ENCODE data around the gene DUS3L. TPM values are rescaled to one million over a fixed set of nuclear protein-coding genes. Genes with fewer than 3 reads are reported as not detected.
"Not testable (repeated sequence)": the region's sequence is repeated elsewhere in the genome, so short reads cannot be mapped to it uniquely, and the experiment has no call there.

The DUS3L gene
- total RNA-seq, 1 donor from 2014 or later = 39.0 TPM

DNA sequence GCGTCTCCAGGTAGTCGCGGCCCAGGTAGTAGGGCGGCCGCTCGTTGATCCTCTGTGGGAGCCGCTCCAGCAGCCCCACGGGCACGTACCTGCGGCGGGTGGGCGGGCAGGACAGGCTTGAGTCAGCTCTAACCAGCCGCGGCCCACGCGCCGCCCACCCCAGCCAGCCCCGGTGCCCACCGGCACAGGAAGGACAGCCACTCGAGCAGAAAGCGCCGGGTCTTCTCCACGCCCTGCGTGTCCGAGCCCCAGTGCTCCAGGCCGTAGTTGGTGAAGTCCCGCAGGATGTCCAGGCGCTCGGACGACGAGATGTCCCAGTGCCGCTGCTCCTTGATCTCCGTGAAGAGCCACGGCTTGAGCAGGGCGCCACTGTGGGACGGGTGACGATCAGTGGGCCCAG is 5.5 kb downstream of the DUS3L start:
- no peaks in the 10 kb centered on the region for H3K9me3 ChIP-seq
- peaks cover 13% of the 10 kb centered on the region for H3K4me1 ChIP-seq
- H3K27me3 ChIP-seq = no peaks in the 10 kb centered on the region
- intact Hi-C loops (cut with DNase I) = no loop called here
- H3K27ac ChIP-seq = no peak overlapping the region
- H3K36me3 ChIP-seq = peaks cover 0 to 55% of the 10 kb centered on the region in 2 donors
- TF ChIP-seq POLR2A (IDR thresholded peaks at IDR 0.05) (no peak), POLR2AphosphoS5 (IDR thresholded peaks at IDR 0.05; ENCODE audit: insufficient read depth in 1 of 2, low read depth in 1 of 2) (no peak)
- TF ChIP-seq, protein P1, sequence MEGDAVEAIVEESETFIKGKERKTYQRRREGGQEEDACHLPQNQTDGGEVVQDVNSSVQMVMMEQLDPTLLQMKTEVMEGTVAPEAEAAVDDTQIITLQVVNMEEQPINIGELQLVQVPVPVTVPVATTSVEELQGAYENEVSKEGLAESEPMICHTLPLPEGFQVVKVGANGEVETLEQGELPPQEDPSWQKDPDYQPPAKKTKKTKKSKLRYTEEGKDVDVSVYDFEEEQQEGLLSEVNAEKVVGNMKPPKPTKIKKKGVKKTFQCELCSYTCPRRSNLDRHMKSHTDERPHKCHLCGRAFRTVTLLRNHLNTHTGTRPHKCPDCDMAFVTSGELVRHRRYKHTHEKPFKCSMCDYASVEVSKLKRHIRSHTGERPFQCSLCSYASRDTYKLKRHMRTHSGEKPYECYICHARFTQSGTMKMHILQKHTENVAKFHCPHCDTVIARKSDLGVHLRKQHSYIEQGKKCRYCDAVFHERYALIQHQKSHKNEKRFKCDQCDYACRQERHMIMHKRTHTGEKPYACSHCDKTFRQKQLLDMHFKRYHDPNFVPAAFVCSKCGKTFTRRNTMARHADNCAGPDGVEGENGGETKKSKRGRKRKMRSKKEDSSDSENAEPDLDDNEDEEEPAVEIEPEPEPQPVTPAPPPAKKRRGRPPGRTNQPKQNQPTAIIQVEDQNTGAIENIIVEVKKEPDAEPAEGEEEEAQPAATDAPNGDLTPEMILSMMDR (IDR thresholded peaks at IDR 0.05) = no peak
- DNase-seq (ENCODE audit: extremely low spot score in 2 of 2) = no peak
- no peak overlapping the region for H3K4me3 ChIP-seq

DNA sequence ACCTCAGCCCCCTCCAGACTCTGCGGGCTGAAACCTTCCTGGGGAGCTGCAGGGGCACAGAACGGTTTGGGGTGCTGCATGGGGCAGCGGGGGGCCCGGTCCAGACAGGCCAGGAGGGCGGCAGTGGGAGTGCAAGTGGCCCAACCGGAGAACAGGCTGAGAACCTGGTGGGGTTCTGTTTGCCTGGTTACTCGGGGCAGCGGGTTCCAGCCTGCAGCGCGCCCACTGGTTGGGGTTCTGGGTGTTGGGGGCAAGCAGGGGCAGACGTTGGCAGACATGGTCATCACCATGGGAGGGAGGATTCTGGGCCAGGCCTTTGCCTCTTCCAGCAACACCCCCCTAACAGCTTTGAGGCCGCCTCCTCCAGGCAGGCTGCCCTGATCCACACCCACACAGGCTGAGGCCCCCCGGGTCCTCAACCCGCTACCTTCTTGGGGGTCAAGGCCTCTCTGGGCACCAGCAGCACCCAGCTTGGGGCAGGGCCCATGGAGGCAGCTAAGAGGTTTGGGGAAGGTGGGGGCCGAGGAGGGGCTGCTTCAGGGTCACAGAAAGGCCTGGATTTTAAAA is 6.3 kb downstream of the DUS3L start, which contains the start of gene PRR22:
PRR22 (minus strand) TSS at position 166 of the 567 bp plus-strand sequence; CDS start at position 80, 86 bp downstream.
- H3K4me3 ChIP-seq = no peak within 1 kb of the TSS

DNA sequence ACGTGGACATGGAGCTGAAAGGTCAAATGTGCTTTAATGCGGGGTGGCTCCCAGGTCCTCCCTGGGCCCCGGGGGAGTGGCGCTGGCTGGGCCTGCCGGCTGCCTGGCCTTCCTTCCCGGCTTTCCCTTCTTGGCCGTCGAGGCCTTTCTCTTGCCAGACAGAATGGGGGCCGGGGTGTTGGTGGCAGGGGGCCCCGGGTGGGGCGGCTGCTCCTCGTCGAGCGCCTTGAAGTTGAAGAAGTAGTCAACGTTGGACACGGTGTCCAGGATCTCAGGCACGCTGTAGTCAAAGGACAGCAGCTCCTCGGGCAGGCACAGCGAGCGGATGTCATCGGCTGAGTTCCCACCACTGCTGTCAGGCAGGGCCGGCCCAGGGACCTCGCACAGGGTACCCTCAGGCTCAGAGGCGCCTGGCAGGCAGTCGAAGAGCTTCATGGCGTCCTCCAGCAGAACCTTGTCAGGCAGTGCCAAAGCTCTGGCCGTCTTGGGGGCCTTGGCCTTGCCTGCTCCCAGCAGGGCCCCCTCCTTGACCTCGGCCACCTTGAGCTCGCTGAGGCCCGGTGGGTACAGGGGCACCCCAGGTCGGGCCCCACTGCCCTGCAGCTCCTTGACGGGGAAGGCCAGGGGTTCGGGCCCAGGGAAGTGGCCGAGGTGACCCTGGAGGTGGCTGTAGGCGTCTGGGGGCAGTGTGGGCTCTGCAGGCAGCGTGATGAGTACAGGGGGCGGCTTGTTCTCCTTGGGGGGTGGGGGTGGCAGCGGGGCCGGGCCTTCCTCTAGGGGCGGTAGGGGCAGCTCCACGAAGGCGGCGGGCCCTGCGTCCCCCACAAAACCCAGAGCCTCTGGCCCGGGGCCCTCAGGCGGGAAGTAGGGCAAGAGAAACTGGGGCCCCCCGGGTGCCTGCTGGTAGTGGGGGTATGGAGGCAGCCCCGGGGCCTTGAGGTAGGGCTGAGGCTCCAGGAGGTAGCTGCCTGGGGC is 7.7 kb downstream of the DUS3L start:
- Histone ChIP-seq H3K27me3 (no peaks in the 10 kb centered on the region), H3K36me3 (peaks cover 0 to 38% of the 10 kb centered on the region in 2 donors), H3K4me1 (no peaks in the 10 kb centered on the region), H3K4me3 (no peak overlapping the region), H3K9me3 (no peaks in the 10 kb centered on the region), H3K27ac (no peak overlapping the region)
- DNase-seq (ENCODE audit: extremely low spot score in 2 of 2) = peak in 1 of 2 donors; percentile 93
- TF ChIP-seq, protein P1 (IDR thresholded peaks at IDR 0.05) = no peak
- TF ChIP-seq POLR2AphosphoS5 (IDR thresholded peaks at IDR 0.05; ENCODE audit: insufficient read depth in 1 of 2, low read depth in 1 of 2) = no peak
- no peak for TF ChIP-seq POLR2A (IDR thresholded peaks at IDR 0.05)
- intact Hi-C loops (cut with DNase I) = no loop called here

More for the DNA sequence above, 6.3 kb downstream of the DUS3L start, which contains the start of gene PRR22:
- no peaks in the 10 kb centered on the region for H3K9me3 ChIP-seq
- TF ChIP-seq, protein P1 (IDR thresholded peaks at IDR 0.05) = no peak
- TF ChIP-seq POLR2A (IDR thresholded peaks at IDR 0.05) (no peak), POLR2AphosphoS5 (IDR thresholded peaks at IDR 0.05; ENCODE audit: insufficient read depth in 1 of 2, low read depth in 1 of 2) (no peak)
- no peaks in the 10 kb centered on the region for H3K27me3 ChIP-seq
- intact Hi-C loops (cut with DNase I) = no loop called here
- peaks cover 5% of the 10 kb centered on the region for H3K4me1 ChIP-seq
- H3K27ac ChIP-seq = no peak within 1 kb of the TSS
- DNase-seq (ENCODE audit: extremely low spot score in 2 of 2) = no peak
- H3K36me3 ChIP-seq = peaks cover 0 to 52% of the 10 kb centered on the region in 2 donors

DNA sequence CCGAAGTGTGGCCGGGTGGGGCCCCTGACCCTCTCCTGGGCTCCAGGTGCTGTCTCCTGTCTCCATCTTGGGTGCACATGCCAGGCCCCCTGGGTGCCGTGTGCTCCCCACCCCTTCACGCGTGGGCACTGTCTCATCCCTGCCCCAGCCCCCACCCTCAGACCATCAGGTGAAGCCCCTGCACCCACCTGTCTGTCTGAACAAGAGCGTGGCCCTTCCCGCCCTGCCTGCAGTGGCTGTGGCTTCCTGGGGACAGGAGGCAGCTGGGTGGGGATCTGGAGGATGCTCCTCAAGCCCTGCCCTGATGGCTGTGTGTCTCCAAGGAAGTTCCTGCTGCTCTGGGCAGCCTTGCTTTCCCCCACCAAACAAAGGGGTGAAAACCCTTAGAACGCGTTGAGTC is 8.6 kb downstream of the DUS3L start:
- Histone ChIP-seq H3K36me3 (peaks cover 0 to 29% of the 10 kb centered on the region in 2 donors), H3K4me3 (no peak overlapping the region), H3K4me1 (no peaks in the 10 kb centered on the region), H3K9me3 (no peaks in the 10 kb centered on the region), H3K27me3 (no peaks in the 10 kb centered on the region), H3K27ac (no peak overlapping the region)
- DNase-seq (ENCODE audit: extremely low spot score in 2 of 2) = no peak
- no peak for TF ChIP-seq POLR2AphosphoS5 (IDR thresholded peaks at IDR 0.05; ENCODE audit: insufficient read depth in 1 of 2, low read depth in 1 of 2)
- TF ChIP-seq, protein P1 (IDR thresholded peaks at IDR 0.05) = no peak
- no peak for TF ChIP-seq POLR2A (IDR thresholded peaks at IDR 0.05)
- intact Hi-C loops (cut with DNase I) = no loop called here

DNA sequence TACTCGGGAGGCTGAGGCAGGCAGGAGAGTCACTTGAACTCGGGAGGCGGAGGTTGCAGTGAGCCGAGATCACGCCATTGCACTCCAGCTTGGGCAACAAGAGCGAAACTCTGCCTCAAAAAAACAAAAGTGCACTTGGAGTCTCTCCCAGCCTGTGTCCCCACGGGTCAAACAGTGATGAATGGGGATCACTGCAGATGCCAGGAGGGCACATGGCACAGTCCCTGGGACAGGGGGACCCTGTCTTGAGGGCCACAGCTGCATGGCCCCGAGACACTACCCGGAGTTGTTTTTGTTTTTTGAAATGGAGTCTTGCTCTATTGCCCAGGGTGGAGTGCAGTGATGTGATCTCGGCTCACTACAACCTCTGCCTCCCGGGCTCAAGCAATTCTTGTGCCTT is 10.0 kb downstream of the DUS3L start:
- H3K4me3 ChIP-seq; H3K27ac ChIP-seq; DNase-seq (ENCODE audit: extremely low spot score in 2 of 2); H3K27me3 ChIP-seq; H3K4me1 ChIP-seq; intact Hi-C loops (cut with DNase I); H3K9me3 ChIP-seq: not testable (repeated sequence)
- H3K36me3 ChIP-seq = peaks cover 0 to 15% of the 10 kb centered on the region in 2 donors
